ENCODE measurements around the gene SEPTIN5.
A peak's percentile ranks its signal among the peaks of the same experiment; 100 is the strongest.

SEPTIN5 gene

DNA sequence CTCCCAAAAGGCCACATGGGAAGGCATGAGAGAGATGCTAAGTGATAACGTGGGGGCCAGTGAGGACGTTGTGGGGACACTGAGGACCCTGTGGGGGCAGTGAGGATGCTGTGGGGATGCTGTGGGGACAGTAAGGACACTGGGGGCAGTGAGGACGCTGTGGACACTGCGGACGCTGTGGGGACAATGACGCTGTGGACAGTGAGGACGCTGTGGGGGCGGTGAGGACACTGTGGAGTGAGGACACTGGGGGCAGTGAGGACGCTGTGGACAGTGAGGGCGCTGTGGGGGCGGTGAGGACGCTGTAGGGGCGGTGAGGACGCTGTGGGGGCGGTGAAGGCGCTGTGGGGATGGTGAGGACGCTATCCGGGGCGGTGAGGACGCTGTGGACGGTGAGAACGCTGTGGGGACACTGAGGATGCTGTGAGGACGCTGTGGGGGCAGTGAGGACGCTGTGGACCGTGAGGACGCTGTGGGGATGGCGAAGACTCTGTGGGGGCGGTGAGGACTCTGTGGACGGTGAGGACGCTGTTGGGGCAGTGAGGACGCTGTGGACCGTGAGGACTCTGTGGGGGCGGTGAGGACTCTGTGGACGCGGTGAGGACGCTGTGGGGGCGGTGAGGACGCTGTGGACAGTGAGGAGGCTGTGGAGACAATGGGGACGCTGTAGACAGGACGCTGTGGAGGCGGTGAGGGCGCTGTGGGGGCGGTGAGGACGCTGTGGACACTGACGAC is 10.8 kb downstream of the SEPTIN5 start:
- no peak for TF ChIP-seq GATA2 (IDR thresholded peaks at IDR 0.05; ENCODE audit: low read depth, low read length)
- TF ChIP-seq GATA3 (IDR thresholded peaks at IDR 0.05; ENCODE audit: low read depth, low read length), result no peak

- TF ChIP-seq GATA3 (IDR thresholded peaks at IDR 0.05; ENCODE audit: low read depth, low read length), result no peak
- TF ChIP-seq GATA2 (IDR thresholded peaks at IDR 0.05; ENCODE audit: low read depth, low read length), result no peak
These were observed 13.2 kb downstream of the SEPTIN5 start for GRCh38 chr22:19727310-19728150.

GRCh38 chr22:19728271-19728670 is 14.0 kb downstream of the SEPTIN5 start:
- TF ChIP-seq GATA3 (IDR thresholded peaks at IDR 0.05; ENCODE audit: low read depth, low read length) (no peak), GATA2 (IDR thresholded peaks at IDR 0.05; ENCODE audit: low read depth, low read length) (no peak)

- TF ChIP-seq GATA3 (IDR thresholded peaks at IDR 0.05; ENCODE audit: low read depth, low read length) (no peak), GATA2 (IDR thresholded peaks at IDR 0.05; ENCODE audit: low read depth, low read length) (peak; percentile 80)
These were observed 14.5 kb downstream of the SEPTIN5 start for GRCh38 chr22:19728836-19729235.

DNA sequence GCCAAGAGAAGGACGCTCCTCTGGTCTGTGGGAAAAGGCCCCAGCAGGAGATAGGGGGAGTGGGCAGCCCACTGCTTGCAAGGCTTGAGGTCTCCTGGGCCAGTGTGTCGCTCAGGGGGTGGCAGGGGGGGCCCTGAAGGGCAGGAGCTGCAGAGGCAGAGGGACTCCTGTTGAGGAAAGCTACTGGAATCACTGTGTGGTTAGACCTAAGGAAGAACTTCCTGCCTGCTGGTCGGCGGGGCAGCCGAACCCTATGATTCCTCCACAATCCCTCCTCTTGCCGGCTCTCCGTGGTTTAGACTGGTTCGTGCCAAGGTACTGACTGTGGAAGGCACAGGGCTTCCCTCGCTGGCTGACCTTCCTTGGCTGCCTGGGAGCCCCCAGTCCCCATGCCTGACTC is 15.2 kb downstream of the SEPTIN5 start:
- TF ChIP-seq GATA2 (IDR thresholded peaks at IDR 0.05; ENCODE audit: low read depth, low read length) (no peak), GATA3 (IDR thresholded peaks at IDR 0.05; ENCODE audit: low read depth, low read length) (no peak)

- TF ChIP-seq GATA2 (IDR thresholded peaks at IDR 0.05; ENCODE audit: low read depth, low read length), result no peak
- TF ChIP-seq GATA3 (IDR thresholded peaks at IDR 0.05; ENCODE audit: low read depth, low read length), result no peak
These were observed 15.9 kb downstream of the SEPTIN5 start for GRCh38 chr22:19730198-19730597.

GRCh38 chr22:19730655-19731360 is 16.5 kb downstream of the SEPTIN5 start:
- TF ChIP-seq GATA2 (IDR thresholded peaks at IDR 0.05; ENCODE audit: low read depth, low read length) (peak; percentile 53; the same call in 1 of the 2 replicates), GATA3 (IDR thresholded peaks at IDR 0.05; ENCODE audit: low read depth, low read length) (no peak)

DNA sequence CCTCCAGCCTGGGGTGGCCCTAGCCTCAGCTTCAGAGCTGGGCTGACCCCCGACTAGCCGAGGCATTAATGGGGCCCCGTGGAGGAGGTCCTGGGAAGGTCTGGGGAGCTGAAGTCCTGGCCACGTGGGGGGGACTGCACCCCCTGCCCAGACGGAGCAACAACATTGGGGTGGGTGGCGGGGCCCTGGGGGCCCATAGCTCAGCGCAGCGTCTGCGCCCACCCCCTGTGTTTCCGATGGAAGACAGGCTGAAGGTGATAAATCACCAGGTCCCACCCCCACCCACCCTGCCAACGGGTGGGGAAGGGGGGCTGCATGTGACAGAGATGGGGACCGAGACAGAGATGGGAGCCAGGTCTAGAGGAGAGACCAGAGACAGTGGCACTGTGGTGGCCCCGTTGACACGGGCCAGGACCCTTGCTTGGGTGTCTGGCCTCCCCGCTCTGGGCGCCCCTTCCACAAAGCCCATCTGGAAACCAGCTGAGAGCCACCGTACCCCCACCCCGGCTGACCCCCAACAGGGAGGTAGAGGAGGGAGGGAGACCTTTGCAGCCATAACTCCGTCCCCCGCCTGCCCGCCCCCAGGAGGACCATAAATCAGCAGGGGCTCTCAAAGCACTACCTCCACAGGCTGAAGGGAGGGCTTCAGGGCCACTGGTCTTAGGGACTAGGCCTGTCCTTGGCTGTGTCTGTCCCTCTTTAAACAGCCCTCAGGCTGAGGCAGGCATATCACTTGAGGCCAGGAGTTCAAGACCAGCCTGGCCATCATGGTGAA is 17.2 kb downstream of the SEPTIN5 start:
- TF ChIP-seq GATA3 (IDR thresholded peaks at IDR 0.05; ENCODE audit: low read depth, low read length) (no peak), GATA2 (IDR thresholded peaks at IDR 0.05; ENCODE audit: low read depth, low read length) (no peak)

DNA sequence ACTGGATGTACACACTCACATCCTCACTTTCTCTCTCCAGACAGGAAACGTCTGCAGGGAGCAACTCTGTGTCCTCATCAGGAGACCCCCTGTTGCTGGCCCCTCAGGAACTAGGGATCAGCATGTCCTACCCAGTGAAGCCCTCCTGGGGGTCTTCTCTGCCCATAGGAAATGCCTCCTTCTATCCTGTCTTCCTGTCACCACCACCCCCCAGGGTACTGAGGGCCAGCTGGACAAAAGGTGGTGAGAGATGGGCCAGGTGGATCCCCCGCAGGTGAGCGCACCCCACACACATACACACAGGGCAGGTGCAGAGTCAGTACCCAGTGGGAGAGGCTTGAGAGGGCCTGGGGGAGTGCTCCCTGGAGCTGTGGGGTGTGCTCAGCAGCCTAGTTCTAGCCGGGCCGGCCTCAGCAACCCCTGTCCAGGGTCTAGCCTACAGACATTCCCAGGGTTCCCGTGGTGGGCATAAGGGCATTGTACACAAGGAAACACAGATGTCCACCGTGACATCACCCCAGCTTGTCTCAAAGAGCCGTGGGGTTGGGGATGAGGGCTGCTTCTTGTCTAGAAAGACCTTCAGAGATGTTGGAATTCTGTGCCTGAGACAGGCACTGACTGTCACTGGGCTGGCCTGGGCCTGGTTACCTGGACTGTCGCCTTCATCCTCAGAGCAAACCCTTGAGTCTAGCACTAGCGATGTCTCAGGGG is 18.3 kb downstream of the SEPTIN5 start:
- TF ChIP-seq GATA3 (IDR thresholded peaks at IDR 0.05; ENCODE audit: low read depth, low read length), result no peak
- no peak for TF ChIP-seq GATA2 (IDR thresholded peaks at IDR 0.05; ENCODE audit: low read depth, low read length)

DNA sequence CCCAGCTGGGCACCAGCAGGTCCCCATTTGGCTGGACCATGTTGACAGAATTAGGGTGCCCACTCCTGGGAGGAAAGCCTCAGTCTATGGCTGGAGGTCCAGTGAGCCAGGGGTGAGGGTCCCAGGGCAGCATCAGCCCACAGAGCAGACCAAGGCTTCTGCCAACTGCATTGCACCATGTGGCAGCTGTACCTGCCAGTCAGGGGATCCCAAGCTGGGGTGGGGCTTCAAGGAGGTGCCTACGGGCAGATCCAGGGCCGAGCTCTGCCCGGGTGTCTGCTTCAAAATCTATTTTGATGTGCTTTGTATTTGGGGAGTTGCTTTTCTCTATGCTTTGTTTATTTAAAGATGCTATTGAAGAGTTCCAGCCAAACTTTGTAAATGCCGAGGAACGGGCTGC is 19.5 kb downstream of the SEPTIN5 start:
- TF ChIP-seq GATA2 (IDR thresholded peaks at IDR 0.05; ENCODE audit: low read depth, low read length), result no peak
- no peak for TF ChIP-seq GATA3 (IDR thresholded peaks at IDR 0.05; ENCODE audit: low read depth, low read length)

- no peak for TF ChIP-seq GATA2 (IDR thresholded peaks at IDR 0.05; ENCODE audit: low read depth, low read length)
- TF ChIP-seq GATA3 (IDR thresholded peaks at IDR 0.05; ENCODE audit: low read depth, low read length), result no peak
These were observed 19.9 kb downstream of the SEPTIN5 start for GRCh38 chr22:19734163-19734562.

DNA sequence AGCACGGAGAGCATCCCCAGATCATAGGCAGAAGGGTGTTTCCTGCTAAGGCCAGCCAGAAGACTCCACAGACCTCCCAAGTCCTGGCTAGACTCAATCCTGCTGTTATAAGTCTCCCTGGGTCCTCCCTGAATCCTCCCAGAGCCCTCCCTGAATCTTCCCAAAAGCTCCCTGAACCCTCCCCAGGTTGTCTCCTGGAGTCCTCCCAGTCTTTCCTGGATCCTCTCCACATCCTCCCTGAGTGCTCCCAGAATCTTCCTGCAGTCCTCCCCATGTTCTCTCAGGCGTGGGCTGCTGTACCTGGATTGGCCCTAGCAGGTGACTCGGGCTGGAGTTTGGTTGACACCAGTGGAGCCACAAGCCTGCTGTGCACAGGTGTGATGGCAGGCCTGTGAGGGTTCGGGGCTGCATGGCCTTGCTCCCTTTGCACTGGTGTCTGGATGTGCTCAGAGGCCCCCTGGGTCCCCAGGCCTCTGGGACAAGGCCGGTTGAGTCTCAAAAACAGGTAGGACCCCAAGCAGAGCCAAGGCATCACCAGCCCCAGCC is 20.6 kb downstream of the SEPTIN5 start:
- TF ChIP-seq GATA3 (IDR thresholded peaks at IDR 0.05; ENCODE audit: low read depth, low read length) (no peak), GATA2 (IDR thresholded peaks at IDR 0.05; ENCODE audit: low read depth, low read length) (no peak)

Measured in SH-SY5Y (cell line).